Kidney (tissue), 14 donors: ENCODE results near the gene DARS1. TPM values are rescaled to one million over a fixed set of nuclear protein-coding genes. Genes with fewer than 3 reads are reported as not detected.

Experiments used
- DNase-seq, 5 donors: peaks; one replicate each; pipeline ENCODE4 v3.0.0-alpha.2; 2013 to 2020
- FAIRE-seq: peaks from 2 replicates; lab custom pipeline; 2012; peaks lifted over from hg19 to GRCh38; lab: Jason Lieb, UNC
- H3K27ac ChIP-seq, 2 donors: one replicate each; pipeline ENCODE4 v1.7.0; 2013; ENCODE audit warnings: low read depth in 2 of 2, low read length in 2 of 2, inconsistent platforms in 1 of 2
- H3K27me3 ChIP-seq: one replicate; pipeline ENCODE4 v1.7.1; 2013; ENCODE audit warnings: low read length, inconsistent platforms; ENCODE audit not compliant: control insufficient read depth, insufficient read depth
- H3K36me3 ChIP-seq, 3 donors: one replicate each; pipeline versions ENCODE4 v1.7.0 to v1.7.1; 2013; ENCODE audit warnings: low read length in 3 of 3, control low read depth in 1 of 3, inconsistent platforms in 1 of 3; ENCODE audit not compliant: insufficient read depth in 3 of 3, control insufficient read depth in 2 of 3
- H3K4me1 ChIP-seq, 3 donors: one replicate each; pipeline versions ENCODE4 v1.7.0 to v1.7.1; 2013; ENCODE audit warnings: low read length in 3 of 3, inconsistent platforms in 1 of 3, low read depth in 1 of 3; ENCODE audit not compliant: control insufficient read depth in 2 of 3, insufficient read depth in 2 of 3
- H3K4me3 ChIP-seq, 3 donors: one replicate each; pipeline versions ENCODE4 v1.7.0 to v1.8.1; 2013; ENCODE audit warnings: low read length in 3 of 3, control low read depth in 1 of 3, inconsistent platforms in 1 of 3
- H3K9ac ChIP-seq, 3 donors: one replicate each; pipeline versions ENCODE4 v1.7.0 to v1.7.1; 2013; ENCODE audit warnings: low read length in 3 of 3, control low read depth in 1 of 3, inconsistent platforms in 1 of 3
- H3K9me3 ChIP-seq, 3 donors: one replicate each; pipeline versions ENCODE4 v1.7.0 to v1.7.1; 2013; ENCODE audit warnings: low read length in 3 of 3, control low read depth in 1 of 3, inconsistent platforms in 1 of 3; ENCODE audit not compliant: control insufficient read depth in 2 of 3, insufficient read depth in 1 of 3
- intact Hi-C: fragments of 100-400 bp; cut with DNase I; formaldehyde crosslinking; loops from one replicate; pipeline ENCODE4 v1.11.1; 2022
- polyA plus RNA-seq: library from polyadenylated mRNA; stranded (reverse); fragments of 350-450 nt; fragmentation: Illumina TruSeq; extraction: RNeasy Lipid Tissue Mini Kit (QIAGEN cat#74804); gene quantifications from one replicate; pipeline ENCODE4 v1.2.3, GENCODE V29; 2014; ENCODE audit warnings: low read depth, low replicate concordance; ENCODE audit not compliant: insufficient read depth
- total RNA-seq: library from RNA; stranded (reverse); fragmentation: NEBNext Ultra II Directional; extraction: Animal tissue kit (Norgen Biotek cat#: 25700); gene quantifications from one replicate; pipeline ENCODE4 v1.2.1, GENCODE V29; 2021
- TF ChIP-seq, protein P1 (sequence below): IDR thresholded peaks from 3 replicates; pipeline ENCODE4 v1.5.1; 2012; ENCODE audit warnings: mild to moderate bottlenecking, moderate library complexity, borderline replicate concordance; ENCODE audit not compliant: insufficient read depth; ENCODE audit errors: extremely low read depth
- donor health status: control.
- donor health status: control.
- donor health status: control.
- donor health status: control.
- donor health status: control.
- donor health status: DM: yes; HTN: yes; CAD: no.
- donor health status: Normal renal cell carcinoma (clear cell type).

The DARS1 gene
- total and polyA plus RNA-seq, 2 donors from 2014 or later = 39.5 to 77.4 TPM

DNA sequence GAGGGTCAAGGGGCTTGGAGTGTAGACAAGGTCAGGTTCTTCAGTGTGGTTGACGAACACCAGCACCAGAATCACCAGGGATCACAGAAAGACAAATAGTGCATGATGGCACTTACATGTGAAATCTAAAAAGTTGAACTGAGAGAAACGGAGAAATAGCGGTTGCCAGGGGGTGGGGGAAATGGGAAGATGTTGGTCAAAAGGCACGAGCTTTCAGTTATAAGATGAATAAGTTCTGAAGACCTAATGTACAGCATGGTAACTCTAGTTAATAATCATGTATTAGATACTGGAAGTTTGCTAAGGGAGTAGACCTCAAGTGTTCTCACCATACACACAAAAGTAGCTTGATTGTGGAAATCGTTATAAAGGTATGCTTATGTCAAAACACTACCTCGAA, 43.7 kb upstream of the DARS1 start:
- intact Hi-C loops = no loop called here
- Histone ChIP-seq H3K27ac (no peak overlapping the region), H3K9ac (no peak overlapping the region), H3K9me3 (no peaks in the 10 kb centered on the region), H3K27me3 (no peaks in the 10 kb centered on the region), H3K36me3 (no peaks in the 10 kb centered on the region), H3K4me3 (no peak overlapping the region), H3K4me1 (peaks cover 0 to 2% (median 0%) of the 10 kb centered on the region in 3 donors)
- FAIRE-seq = no peak
- no peak for DNase-seq
- TF ChIP-seq, protein P1, sequence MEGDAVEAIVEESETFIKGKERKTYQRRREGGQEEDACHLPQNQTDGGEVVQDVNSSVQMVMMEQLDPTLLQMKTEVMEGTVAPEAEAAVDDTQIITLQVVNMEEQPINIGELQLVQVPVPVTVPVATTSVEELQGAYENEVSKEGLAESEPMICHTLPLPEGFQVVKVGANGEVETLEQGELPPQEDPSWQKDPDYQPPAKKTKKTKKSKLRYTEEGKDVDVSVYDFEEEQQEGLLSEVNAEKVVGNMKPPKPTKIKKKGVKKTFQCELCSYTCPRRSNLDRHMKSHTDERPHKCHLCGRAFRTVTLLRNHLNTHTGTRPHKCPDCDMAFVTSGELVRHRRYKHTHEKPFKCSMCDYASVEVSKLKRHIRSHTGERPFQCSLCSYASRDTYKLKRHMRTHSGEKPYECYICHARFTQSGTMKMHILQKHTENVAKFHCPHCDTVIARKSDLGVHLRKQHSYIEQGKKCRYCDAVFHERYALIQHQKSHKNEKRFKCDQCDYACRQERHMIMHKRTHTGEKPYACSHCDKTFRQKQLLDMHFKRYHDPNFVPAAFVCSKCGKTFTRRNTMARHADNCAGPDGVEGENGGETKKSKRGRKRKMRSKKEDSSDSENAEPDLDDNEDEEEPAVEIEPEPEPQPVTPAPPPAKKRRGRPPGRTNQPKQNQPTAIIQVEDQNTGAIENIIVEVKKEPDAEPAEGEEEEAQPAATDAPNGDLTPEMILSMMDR = no peak

- intact Hi-C loops = no loop called here
Measured at GRCh38 chr2:136028001-136028400, 42.6 kb upstream of the DARS1 start.

GRCh38 chr2:136027112-136027511, 41.7 kb upstream of the DARS1 start:
- H3K36me3 ChIP-seq = no peaks in the 10 kb centered on the region
- no peak overlapping the region for H3K4me3 ChIP-seq
- H3K27me3 ChIP-seq = no peaks in the 10 kb centered on the region
- intact Hi-C loops = no loop called here
- H3K4me1 ChIP-seq = peaks cover 0 to 2% (median 0%) of the 10 kb centered on the region in 3 donors
- H3K9me3 ChIP-seq = no peaks in the 10 kb centered on the region
- no peak overlapping the region for H3K27ac ChIP-seq
- FAIRE-seq (no peak), DNase-seq (peak in 2 of 5 donors; percentile 46 to 56)
- H3K9ac ChIP-seq = no peak overlapping the region
- TF ChIP-seq, protein P1 = no peak

More at GRCh38 chr2:136028001-136028400, 42.6 kb upstream of the DARS1 start:
- Histone ChIP-seq H3K27ac (no peak overlapping the region), H3K9ac (no peak overlapping the region), H3K36me3 (no peaks in the 10 kb centered on the region), H3K9me3 (no peaks in the 10 kb centered on the region), H3K4me1 (peaks cover 0 to 2% (median 0%) of the 10 kb centered on the region in 3 donors), H3K4me3 (no peak overlapping the region), H3K27me3 (no peaks in the 10 kb centered on the region)
- FAIRE-seq = no peak
- TF ChIP-seq, protein P1 = no peak
- DNase-seq = no peak
